GM21367 (cell line): ENCODE measurements around the gene SLBP.

Source experiments
- ATAC-seq: cut with Tn5 transposase; IDR thresholded peaks from one replicate; pipeline ENCODE4 v1.9.1; 2021; ENCODE audit not compliant: unreplicated experiment

SLBP gene

DNA sequence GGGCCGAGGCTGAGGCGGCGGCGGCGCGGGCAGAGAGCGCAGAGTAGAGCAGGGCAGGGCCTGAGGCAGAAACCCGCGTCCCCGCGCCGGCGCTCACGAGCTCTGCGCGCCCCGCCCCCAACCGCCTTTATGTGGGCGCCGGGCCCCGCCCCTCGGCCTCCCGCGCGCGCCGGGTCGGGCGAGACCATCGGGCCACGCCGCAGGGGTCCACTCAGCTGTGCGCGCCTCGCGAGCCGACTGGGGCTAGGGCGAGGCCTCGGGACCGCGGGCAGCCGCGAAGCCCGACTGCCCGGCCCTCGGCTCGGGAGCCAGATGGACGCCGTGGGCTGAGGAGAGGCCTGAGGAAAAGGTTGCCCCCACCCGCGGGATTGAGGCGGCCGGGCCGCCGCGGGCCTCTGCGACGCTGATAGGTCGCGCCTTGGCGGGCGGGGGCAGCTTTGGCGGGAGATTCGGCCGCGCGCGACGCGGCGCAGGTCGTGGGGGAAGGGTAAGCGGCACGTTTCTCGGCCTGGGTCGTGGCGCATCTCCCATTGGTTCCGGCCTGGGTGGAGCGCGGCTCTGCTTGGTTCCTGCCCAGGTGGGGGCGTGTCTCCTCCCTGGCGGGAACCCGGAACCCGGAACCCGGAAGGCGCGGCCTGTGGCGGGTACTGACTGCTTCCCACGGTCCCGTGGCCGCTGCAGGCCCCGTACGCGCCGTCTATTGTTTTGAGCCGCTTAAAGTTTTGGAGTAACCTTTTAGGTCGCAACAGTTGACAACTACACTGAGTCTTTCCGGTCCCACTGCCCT is at the start of gene SLBP:
TSS of gene SLBP (minus strand) at position 104 of the 787 bp plus-strand sequence. CDS start 131 bp downstream, outside the sequence.
- peak; percentile 63 for ATAC-seq

DNA sequence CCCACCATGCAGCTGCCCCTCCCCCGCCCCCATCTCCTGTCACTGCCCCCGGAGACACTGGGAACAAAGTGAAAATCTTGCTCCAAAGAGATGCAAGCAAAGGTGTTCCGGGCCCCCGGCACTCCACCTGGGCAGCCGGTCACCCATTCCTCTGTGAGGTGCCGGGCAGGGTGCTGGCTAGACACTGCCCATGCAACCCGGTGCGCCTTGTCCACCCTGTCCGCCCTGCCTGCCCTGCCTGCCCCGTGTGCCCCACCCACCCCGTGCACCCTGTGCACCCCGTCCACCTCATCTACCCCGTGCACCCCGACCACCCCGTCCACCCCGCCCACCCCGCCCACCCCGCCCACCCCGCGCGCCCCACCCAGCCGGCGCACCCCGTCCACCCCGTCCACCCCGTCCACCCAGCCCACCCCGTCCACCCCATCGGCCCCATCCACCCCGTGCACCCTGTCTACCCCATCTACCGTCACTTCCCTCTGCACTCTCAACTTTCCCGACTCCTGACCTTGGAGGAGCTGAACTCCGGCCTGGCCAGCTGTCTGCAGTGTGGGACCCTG is 49.1 kb upstream of the SLBP start:
- no peak for ATAC-seq

- ATAC-seq, result no peak
Measured at GRCh38 chr4:1760521-1761071, 48.5 kb upstream of the SLBP start.

DNA sequence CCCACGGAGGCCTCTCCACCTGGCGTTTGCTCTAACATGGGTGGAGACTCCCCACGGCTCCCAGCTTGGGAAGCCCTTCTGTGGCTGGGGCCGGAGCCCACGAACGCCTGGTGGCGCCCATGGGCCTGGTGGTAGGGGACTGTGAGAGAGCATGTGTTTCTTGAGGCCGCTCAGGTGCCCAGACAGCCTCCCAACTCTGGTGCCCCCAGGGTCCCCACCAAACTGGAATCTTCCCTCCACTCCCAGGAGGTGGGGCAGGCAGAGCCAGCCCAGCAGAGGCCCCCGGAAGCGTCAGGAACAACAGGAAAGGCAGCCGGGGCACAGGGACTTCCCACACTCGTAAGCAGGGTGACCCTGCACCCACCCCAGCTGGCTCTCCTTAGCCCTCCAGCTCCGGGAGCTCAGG is 47.7 kb upstream of the SLBP start:
- no peak for ATAC-seq

DNA sequence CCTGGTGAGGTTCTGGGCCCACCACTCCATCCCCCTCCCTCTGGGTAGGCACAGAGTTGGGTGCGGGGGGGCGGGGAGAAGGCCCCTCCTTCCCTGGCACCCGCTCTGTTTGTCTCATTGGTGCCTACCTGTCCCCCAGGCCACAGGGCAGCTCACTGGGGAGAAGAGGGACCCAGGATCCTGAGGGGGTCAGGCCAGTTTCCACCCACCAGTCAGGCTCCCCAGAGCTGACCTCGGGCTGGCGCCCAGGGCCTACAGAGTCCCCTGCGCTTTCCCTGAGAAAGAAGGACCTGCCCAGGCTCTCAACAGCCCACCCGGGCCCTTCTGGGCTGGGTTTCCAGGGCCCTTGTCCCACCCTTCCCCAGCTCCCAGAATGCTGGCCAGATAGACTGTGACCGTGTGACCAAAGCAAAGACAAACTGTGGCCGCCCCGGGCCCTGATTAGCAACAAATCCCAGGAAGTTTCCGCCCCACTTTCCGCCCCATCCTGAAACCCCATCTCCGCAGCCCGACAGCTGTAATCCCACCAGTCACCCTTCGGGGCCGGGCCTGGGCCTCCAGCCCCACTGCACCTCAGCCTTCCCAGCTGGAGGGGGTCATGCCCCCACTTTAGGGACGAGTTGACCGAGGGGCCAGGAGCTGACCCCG is 47.2 kb upstream of the SLBP start:
- ATAC-seq, result no peak

DNA sequence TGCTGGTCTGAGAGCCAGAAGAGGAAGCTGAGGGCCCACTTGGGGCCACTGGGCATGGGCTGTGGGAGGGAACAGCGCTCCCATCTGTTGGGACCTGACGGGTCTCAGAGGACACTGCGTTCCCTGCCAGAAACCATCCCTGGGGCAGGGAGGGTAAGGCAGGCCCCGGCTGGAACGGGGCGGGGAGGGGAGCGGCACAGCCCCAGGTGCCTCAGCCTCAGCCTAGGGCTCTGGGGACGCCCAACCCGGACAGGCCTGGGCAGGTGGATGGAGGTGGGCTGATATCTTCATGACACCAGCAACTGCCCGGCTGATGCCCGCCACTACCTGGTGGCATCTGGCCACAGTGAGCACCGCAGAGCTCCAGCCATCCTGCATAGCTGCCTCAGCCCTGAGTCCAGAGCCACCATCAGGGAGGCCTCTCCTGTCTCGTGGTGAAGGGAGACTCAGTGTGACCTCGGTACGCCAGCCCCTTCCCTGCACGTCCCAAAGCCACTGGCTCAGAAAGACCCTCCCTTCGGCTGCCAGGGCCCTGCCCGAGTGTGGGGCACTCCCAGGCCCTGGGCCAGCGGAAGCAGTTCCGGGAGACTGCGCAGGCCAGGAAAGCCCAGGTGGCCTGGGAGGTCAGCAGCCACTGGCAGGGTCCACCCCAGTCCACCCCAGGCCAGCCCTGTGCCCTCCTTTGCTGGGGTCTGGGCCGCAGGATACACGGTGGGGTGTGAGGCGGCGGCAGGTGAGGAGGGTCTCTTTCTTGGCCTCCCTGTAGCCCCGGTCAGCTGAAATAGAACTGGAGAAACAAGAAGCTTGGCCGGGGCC is 46.4 kb upstream of the SLBP start:
- ATAC-seq, result no peak

DNA sequence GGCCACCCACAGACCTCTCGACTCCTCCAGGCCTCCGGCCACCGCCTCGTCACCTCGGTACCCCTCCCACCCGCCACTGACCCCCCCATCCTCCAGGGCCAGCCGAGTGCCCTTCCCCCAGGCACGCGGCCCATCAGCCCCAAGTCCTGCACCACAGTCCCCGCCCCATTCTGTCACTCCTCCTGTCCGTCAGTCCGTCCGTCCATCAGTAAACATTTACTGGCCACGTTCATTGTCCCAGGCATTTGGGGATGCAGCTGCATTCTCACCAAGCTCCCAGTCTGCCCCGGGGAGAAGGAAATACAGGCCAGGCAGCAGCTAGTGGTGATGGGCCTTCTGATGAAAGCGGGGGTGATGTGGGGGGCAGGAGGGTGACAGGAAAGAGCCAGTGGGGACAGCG is 45.7 kb upstream of the SLBP start:
- ATAC-seq, result no peak

- ATAC-seq, result no peak
Measured at GRCh38 chr4:1756893-1757779, 45.0 kb upstream of the SLBP start.

DNA sequence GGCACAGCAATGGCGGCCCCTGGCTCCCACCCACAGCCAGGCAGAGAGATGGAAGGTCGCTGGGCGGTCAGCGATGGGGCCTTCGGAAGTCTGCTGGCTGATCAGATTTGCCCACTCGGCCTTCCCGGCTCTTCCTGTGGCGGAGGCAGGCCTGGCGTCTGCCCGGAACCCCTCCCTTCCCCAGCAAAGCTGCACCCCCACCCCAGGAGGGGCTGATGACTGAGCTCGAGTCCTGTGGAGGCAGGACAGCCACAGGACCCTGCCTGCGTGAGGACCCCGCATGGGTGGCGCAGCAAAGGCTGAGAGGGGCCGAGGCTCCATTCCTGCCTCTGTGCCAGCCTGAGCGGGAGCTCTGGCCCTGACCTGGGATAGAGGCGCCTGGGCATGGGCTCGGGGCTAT is 44.0 kb upstream of the SLBP start:
- no peak for ATAC-seq

DNA sequence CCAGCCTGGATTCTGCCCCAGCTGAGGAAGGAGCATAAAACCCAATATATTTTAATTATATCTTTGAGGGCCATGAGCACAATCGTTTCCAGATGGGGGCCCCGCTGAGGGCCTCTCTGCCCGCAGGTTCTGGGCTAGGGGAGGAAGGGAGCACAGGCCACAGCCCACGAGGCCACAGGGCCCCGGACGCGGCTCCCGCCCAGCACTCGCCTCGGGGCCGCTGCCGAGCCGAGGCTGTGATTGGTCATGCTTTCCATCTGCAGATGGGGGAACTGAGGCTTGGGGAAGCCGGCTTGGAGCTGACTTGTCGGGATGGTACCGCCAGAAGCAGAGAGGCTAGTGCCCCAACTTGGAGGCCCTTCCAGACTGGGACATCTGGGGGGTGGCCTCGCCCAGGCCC is 43.2 kb upstream of the SLBP start:
- no peak for ATAC-seq

DNA sequence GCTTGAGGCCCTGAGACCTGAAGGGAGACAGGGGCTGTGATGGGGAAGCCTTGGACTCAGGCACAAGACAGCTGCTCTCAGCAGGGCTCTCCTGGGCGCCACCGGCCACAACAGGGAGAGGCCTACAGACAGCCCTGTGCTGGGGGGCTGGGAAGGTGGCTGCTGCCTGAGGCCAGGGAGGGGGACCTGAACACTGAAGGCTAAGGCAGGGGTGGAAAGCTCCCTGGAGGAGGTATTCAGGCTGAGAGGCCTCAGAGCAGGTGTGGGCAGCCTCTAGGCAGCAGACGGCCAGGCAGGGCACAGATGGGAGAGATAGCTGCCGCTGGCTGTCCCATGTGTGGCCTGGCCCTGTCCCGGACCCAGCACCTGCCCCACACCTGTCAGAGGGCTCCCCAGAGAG is 42.2 kb upstream of the SLBP start:
- no peak for ATAC-seq

- no peak for ATAC-seq
Measured at GRCh38 chr4:1753697-1754311, 41.7 kb upstream of the SLBP start.

GRCh38 chr4:1753294-1753696 is 41.2 kb upstream of the SLBP start:
- no peak for ATAC-seq

DNA sequence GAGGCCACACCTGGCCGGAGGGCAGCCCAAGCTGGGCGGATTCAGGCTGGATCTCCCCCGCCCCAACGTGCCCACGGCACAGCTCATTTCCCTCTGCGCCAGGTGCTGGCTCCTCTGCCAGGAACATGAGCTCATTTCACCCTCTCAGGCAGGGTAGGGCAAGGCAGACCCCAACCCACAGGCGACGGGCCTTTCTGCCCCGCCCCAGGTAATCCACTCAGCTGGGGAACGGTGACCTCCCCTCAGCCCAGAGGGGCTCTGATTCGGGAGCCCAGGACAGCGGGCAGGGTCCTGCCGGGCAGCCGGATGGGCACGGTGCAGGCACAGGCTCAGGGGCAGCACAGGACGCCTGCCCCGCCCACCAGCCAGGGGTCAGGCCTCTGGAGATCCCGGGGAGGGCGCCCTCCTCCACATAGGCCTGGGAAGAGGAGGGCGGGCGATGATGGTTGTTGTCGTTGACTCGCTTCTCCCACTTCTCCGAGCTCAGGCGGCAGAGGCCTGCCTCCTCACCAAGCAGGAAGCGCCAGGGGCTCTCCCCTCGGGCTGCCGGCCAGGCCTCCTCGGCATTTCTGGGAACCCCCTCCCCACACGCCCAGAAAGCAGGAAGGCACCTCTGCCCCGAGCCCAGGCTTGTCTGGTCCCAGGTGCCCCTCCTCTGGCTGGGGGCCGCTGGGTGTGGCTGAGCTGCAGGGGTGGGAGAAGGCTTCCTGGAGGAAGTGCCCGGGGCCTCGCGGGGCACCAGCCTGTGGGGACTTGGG is 40.3 kb upstream of the SLBP start:
- ATAC-seq, result no peak

GRCh38 chr4:1751919-1752283 is 39.8 kb upstream of the SLBP start:
- no peak for ATAC-seq

- no peak for ATAC-seq
Measured at GRCh38 chr4:1751155-1751918, 39.2 kb upstream of the SLBP start.

DNA sequence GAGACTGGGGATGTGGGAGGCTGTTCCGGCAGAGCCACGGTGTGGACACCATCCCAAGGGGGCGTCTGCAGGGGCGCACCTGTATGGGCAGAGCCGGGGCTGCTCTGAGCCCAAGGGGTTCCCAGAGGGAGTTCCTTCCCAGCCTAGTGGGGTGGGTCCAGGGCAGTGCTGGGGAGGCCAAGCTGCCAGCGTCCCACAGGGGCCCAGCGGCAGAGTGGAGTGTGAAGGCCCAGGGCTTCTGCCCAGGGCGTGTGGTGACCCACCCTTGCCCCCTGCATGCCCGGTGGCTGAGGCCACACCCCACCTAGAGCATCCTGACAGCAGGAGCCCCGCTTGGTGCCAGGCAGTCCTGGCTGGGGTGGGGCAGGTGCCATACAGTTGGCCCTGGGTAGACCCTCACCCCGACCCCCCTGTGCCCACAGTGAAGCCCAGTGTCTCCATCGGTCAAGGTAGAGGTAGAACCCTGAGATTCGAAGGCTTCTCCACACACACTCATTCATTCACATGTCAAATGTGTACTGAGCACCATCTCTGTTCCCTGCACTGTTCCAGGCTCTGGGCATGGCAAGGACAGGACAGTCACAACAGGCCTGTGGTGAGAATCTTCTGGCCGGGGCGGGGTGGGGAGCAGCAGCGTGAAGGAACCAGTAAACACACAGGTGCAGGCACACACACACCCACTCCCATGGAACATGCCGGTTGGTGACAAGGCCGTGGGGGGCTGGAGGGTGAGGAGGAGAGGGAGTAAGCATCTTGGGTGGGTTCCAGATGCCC is 38.4 kb upstream of the SLBP start:
- ATAC-seq, result no peak

DNA sequence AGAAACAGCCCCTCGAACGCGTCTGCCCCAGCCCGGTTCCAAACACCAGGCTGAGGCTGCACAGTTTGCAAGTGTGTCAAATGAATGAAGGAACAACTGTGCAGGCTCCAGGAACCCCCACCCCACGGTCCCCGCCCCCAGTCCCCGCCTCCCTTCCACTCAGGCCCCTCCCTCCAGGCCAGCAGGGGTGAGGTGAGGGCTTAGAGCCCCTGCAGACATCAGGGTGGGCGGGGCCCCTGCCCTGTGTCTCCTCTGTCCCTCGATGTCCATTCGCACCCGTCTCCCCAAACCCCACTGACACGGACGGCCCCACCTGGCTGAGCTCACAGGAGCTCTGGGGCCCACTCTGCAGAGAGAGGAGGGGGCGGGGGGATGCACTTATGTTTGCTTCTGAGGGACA is 37.7 kb upstream of the SLBP start:
- ATAC-seq, result no peak
